GM18502 (cell line): ENCODE results near the gene NUP214.
"Not testable (repeated sequence)": the region's sequence is repeated elsewhere in the genome, so short reads cannot be mapped to it uniquely, and the experiment has no call there.

Experiments
- ATAC-seq: cut with Tn5 transposase; IDR thresholded peaks from one replicate; pipeline ENCODE4 v1.9.1; 2021; ENCODE audit warnings: mild to moderate bottlenecking; ENCODE audit not compliant: unreplicated experiment, poor library complexity

The NUP214 gene

DNA sequence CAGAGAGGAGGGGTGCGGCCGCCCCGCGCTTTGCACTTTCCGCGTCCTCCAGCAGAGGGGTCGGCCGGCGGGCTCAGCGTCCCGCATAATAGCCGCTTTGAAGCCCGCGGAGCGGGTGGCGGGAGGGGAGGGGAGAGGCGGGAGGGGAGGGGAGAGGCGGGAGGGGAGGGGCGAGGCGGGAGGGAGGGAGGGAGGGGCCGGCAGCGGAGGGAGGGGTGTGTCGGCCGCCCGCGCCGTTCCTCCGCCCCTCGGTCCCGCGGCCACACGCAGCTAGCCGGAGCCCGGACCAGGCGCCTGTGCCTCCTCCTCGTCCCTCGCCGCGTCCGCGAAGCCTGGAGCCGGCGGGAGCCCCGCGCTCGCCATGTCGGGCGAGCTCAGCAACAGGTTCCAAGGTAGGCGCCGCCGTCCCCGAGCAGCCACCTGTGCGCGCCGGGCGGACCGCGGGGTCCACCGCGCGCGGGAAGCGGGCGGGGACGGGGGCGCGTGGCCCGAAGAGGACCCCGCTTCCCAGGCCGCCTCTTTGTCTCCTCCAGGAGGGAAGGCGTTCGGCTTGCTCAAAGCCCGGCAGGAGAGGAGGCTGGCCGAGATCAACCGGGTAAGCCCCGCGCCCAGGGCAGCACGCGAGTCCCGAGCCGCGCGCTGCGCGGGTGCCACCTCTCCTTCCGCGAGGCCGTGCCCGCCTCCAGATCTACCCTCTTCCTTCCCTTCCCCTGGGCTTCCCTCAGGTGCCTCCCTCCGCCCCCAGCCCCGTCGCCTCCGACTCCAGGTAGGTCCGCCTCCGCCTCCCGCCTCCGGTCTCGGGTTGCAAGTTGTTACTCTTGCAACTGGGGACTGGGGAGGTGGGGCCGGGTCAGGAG is 28.9 kb upstream of the NUP214 start, which contains the start of gene AIF1L:
Gene AIF1L, plus strand, starts transcription at position 263 of the 857 bp plus-strand sequence. Its CDS starts 99 bp downstream, at position 362.
- ATAC-seq = no peak

DNA sequence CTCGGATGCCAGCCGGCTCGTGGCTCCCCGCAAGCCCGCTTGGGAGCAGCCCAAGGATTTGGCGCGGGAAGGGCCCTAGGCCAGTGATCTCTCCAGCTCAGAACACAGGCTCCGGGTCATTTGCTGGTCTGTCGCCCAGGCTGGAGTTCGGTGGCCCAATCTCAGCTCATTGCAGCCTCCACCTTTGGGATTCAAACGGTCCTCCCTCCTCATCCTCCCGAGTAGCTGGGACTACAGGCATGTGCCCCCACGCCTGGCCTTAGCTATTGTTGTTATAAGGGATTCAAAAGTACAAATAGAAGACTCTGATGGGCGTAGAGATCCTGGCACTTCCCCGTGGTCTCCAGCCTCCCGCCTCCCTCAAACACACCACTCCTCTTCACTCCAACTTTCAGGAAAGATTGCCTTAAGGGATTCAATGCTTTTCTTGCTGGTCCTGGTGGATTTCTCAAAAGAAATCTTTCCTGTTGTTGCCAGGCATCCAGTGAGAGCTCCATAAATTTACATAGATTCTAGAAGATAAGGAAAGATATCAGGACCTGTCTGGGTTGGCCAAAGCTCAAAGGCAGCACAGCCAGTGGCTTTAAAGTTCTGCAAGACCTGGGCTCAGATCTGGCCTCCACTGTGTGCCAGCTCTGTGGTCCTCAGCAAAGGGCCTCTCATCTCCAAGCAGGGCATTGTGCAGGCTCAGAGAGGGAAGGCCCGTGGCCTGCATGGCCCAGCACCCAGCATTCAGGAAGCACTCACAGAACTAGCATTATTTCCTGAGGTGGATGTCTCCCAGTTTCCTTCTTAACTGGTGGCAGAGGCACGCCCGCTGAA is 28.0 kb upstream of the NUP214 start:
- no peak for ATAC-seq

DNA sequence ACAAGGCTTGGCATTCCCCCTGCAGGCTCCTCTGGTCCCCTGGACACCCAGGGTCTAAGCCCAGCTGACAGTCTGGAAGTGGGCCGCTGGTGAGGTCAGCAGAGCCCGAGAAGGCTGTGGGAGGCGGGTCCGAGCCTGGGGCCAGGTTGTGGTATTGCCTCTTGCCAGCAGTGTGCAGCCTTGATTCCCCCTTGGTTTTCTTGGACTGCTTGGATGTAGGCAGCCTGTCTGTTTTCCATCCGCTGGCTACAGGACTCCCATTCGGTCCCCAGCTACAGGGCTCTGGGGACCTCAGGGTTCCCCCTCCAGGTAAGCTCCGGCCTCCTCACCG is 27.5 kb upstream of the NUP214 start:
- no peak for ATAC-seq

DNA sequence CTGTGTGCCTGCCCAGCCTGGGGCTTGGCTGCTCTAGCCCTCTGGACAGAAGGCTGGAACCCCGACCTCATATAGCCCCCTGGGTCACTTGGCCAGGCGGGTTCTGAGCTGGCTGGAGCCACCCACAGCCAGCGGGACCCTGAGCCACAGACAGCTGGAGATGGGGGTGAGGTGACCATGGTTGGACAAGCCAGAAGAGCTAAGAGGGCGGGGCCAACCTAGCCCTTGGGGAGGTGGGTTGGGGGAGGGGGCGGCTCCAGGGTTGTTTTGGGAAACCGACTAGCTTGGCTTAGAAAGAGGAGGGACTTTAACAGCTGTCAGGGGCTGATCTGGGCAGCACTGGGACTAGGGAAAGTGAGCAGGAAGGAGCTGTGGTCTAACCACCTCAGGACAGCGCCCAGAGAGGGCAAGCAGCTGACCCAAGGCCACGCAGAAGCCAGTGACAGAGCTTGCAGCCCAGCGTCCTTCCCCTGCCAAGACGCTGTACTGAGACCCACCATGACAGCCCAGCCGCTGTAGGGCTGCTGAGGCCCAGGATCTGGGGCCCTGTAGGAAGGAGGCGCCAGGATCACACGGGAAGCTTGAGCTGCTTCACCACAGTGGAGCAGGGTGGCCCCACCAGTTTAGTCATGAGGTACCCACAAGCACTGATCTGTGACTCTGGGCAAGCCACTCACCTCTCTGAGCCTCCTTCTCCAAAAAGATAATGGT is 26.8 kb upstream of the NUP214 start:
- no peak for ATAC-seq

DNA sequence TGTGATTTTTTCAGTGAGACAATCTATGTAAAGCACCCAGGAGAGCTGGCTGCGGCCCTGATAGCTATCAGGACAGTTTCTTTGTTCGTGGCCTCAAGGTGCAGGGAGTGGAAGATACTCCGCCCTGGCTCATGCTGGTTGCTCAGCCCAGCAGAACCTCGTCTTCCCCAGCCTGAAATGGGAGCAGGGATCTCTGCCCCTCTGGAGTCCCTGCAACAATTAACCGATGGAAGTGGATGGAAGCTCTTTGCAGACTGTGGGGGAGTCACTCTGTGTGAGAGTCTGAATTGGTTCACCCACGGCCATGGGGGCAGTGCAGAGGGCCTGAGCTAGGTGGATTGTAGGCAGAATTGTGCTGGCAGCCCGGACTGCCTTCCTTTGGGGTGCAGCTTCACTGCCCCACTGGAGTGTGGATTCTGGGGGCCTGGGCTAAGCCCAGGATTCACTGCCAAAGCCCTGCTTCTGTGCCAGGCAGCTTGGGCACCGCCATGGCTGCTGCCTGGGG is 26.2 kb upstream of the NUP214 start:
- ATAC-seq = no peak

DNA sequence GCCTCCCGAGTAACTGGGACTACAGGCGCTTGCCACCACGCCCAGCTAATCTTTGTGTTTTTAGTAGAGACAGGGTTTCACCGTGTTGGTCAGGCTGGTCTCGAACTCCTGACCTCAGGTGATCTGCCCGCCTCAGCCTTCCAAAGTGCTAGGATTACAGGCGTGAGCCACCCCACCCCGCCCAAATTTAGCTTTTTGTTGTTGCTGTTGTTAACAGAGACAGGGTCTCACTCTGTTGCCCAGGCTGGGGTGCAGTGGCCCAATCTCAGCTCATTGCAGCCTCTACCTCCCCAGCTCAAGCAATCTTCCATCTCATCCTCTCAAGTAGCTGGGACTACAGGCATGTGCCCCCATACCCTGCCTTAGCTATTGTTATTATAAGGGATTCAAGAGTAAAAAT is 25.5 kb upstream of the NUP214 start:
- not testable (repeated sequence) for ATAC-seq

DNA sequence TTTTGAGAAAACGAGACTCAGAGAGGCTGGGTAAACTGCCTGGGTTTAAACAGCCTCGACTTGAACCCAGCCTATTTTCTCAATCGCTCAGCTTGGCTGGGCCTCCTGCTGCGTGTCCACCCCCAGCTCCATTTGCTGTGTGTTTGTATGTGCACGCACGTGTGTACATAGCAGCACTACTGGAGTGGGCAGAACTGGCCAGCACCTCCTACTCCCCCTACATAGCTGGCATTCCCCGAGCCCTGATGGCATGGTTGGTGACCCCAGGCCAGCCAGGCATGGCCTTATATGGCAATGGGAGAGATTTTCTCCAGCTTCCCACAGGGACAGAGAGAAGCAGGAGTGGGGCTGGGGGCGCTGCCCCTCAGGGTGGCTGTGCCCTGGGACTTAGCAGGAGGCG is 24.9 kb upstream of the NUP214 start:
- ATAC-seq = no peak

DNA sequence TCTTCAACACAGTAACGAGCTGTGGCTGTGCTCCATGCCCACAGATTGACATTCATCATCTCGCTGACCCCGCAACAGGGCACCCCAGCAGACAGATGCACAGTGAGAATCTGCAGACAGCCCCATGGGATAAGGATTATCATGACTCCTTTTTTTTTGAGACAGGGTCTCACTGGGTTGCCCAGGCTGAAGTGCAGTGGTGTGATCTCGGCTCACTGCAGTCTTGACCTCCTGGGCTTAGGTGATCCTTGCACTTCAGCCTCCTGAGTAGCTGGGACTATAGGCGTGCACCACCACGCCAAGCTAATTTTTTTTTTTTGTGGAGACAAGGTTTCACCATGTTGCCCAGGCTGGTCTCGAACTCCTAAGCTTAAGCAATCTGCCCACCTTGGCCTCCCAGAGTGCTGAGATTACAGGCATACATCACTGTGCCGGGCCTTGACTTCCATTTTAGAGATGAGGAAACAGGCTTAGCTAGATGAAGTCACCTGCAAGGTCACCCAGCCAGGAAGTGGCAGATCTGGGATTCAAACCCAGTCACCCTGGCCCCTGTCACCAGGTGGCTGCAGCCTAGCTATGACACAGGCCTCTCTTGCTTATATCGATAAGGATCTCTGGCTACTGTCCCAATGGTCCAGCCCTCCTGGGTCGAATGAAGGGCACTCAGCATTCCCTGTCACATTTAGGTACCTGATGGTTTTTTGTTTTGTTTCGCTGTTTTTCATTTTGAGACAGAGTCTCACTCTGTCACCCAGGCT is 24.0 kb upstream of the NUP214 start:
- no peak for ATAC-seq

DNA sequence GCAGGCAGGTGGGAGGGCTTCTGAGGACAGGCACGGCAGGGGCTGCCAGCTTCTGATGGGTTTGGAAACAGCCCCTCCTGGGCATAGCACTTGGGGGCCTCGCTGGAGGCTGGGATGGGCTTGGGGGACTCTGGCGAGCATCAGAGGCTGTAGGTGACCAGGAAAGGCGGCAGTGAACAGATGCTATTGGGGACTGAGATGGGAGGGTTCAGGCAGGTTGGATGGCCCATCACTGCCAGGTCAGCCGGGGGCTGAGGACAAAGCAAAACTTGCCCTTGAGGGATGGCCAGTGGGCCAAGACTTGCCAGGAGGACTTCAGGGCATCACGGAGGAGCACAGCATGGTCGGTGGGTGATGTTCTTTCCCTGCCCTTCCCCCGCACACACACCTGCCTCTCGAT is 22.4 kb upstream of the NUP214 start:
- ATAC-seq = no peak

DNA sequence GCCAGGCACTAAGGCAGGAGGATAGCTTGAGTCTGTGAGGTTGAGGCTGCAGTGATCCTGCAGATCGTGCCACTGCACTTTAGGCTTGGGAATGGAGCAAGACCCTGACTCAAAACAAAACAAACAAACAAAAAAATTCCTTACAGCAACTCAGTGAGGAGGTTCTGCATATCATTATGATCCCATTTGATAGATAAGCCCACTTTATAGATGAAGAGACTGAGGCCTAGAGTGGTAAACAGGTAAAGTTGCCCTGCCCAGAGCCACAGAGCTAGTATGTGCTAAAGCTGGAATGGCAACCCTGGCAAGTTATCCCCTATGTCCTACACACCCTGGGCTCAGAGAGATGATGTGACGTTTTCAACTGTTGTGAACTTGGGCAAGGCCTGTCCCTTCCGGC is 21.9 kb upstream of the NUP214 start:
- ATAC-seq = no peak

DNA sequence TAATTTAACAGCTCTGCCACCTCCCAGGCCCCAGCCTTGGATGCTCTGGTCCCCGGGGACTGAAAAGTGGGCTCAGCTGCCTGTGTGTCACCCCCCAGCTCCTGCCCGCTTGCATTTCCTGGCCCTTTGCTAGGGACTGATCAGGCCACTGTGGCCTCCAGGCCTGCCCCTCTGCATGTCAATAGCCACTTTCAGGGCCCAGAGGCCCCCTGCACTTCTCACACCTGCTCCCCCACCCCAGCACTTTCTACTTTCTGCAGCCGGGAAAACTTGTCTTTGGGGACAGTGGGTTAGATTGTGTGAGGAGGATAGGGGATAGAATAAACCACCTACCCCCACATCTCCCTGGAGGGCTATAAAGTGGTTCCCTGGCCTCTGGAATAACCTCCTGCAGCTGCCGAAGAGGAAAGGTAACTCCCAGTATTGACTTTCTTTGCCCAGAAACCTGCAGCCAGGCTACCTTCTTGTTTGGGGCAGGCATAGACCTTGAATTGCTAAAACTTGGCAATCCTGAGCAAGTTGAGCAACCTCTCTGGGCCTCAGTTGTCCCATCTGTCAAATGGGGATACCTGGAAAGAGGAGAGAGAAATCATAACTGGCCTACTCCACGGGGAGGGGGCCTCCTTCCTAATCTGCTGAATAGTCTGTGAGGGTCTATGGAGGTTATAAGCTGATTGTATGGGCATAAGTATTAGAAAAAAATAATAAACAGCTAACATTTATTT is 21.2 kb upstream of the NUP214 start:
- no peak for ATAC-seq

DNA sequence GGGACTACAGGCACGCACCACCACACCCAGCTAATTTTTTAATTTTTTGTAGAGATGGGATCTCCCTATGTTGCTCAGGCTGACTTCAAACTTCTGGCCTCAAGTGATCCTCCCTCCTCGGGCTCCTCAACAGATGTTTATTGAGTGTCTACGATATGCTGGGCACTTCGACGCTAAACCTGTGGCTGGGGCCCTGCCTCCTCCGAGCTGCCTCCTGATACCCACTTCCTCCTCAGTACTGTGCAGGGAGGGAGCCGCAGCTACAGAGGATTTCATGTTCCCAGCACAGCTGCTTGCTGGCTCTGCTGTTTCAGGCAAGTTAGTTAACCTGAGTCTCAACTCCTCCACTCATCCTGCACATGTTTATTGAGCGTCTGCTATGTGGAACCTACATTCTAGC is 19.4 kb upstream of the NUP214 start:
- ATAC-seq = no peak

DNA sequence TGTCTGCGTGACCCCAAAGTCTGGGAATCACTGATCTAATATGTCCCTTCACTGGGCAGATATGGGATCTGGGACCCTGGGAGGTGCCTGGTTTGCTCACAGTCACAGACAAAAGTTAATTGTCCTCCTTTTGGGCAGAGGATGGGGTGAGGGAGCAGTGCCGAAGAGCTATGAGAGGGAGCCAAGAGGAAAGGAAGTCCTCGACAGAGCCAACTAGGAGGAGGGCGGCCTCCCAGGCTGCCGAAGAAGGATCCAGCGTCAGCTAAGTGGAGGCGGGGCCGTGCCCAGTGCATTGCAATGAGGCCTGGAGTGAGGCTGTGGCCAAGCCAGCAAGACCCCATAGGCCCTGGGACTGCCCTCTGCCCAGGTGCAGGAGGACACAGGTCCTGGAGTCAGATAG is 17.6 kb upstream of the NUP214 start:
- ATAC-seq = no peak

DNA sequence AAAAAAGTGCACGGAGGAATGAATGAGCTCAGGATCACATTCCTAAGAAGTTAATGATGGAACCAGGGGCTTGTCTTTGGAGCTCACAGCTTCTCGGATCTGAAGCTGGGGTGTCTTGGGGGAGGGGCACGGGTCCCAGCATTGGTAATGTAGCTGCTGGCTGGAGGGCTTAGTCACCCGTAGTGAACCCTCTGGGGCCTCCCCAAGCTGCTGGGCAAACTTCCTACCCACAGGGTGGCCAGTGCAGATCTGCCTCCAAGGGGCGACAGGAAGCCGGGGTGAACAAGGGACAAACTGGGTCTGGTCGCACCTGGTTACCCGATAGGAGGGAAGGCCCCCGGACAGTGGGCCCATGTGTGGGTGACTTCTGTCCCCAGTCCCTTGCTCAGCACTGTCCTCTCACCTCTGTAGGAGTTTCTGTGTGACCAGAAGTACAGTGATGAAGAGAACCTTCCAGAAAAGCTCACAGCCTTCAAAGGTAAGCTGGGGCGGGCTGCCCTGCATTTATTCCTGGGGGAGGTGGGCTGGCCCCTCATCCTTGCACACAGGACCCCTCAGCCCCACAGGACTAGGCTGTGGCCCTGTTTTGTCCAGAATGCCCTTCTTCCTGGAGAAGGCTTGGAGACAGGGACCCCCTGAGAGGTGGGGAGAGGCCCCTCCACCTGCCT is 14.1 kb upstream of the NUP214 start:
- ATAC-seq = no peak

DNA sequence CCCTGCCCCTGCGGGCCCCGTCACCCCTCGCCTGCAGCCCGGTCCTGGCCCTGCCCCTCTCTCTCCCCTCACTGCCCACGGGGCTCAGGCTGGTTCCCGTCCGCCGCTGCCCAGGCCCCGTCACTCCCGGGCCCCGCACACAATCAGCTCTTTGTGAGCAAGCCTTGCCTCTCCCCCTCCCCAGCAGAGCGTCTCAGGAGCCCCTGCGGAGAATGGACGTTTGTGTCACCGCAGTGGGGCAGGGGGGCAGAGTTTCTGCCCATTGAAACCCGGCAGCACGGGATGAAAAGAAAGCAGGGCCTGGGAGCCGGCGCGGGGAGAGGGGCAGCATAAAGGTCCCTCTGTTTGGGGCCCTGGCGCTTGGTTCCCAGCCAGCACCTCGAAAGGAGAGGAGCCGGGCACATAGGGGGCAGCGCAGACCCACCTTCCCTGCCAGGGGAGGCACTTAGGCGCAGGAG is 13.5 kb upstream of the NUP214 start:
- ATAC-seq = no peak

DNA sequence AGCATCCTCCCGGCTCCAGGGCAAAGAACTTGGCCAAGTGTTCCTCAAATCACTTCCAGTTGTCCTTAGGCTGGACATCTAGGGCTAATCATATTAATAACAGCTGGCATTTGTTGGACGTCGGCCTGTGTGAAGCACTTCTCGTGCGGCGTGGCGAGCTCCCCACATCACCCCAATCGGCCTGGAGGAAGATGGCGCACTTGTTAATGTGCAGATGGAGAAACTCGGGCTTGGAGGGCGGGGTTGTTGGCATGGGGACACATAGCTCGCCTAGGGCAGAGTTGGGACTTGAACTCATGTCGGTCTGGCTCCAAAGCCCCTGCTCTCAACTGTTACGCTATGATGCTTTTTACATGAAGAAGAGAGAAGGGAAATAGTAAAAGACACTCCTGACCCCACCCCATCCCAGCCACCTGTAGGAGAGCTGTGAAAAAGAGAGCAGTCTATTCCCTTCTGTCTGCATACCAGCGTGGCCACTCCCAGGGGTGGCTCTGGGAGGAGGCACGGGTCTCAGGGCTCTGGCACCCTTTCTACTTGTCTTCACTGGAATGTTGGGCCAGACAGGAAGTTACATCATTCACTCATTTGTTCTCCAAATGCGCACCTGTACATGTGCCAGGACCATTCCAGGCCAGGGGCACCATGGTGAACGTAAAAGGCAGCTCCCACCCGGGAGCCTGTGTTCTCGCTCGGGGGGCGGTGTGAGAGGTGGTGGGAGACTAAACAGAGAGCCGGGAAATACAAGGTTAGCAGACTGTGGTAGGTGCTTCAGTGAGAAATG is 12.8 kb upstream of the NUP214 start:
- ATAC-seq = no peak

DNA sequence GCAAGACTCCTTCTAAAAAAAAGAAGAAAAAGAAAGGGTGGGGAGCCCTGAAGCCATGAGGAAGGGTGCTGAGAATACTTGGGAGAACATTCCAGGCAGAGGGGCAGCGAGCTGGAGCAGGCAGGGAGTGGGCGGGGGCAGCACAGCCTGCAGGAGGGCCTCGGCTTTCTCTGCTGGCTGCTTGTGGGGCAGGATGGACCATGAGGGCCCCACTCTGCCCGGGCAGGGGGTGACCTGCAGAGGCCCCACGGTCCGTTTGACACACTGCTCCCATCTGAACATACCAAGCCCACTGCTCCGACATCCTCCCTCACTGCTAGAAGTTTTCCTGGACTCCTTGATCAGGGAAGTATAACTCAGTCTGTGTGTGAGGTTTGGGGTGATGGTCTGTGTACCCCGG is 11.7 kb upstream of the NUP214 start:
- ATAC-seq = no peak

DNA sequence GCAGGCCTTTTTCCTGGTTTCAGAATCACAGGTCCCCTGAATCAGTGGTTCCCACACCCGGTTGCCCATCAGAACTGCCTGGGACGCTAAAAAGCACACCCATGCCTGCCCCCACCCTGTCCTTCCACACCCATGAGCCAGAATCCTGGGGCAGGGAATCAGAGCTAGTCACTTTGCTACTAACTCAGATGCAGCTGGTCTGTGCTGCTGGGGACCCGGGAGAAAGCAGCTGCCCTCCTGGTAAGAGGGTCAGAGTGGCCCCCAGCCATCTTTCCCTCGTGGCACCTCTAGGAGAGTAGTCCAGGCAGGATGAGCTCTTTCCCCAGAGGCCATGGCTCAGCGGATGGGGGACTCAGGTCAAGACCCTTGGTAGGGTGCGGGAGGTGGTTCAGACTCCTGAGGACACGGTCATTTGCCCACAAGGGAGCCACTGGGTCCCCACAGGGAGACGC is 11.3 kb upstream of the NUP214 start:
- no peak for ATAC-seq
